Thoracic aorta endothelial cell (primary cell): Measurements from ENCODE around the gene NAB2. TPM values are rescaled to one million over a fixed set of nuclear protein-coding genes. Genes with fewer than 3 reads are reported as not detected.

Experiments used
- total RNA-seq: library from RNA; depleted of rRNA; stranded (reverse); fragments of >200 nt; gene quantifications from 2 replicates; pipeline ENCODE4 v1.2.3, GENCODE V29; 2012

NAB2 gene
- total RNA-seq, result 8.3 and 9.8 TPM in 2 replicates

GRCh38 chr12:57088354-57089270 is at the start of gene NAB2:
TSS of gene NAB2 (plus strand) at chr12:57089114. CDS start at chr12:57089272, 158 bp downstream.

GRCh38 chr12:57049890-57050289 is 39.0 kb upstream of the NAB2 start, which contains the start of gene MYO1A:
TSS of gene MYO1A (minus strand) at chr12:57050129. CDS start at chr12:57048323, 1,806 bp downstream.

GRCh38 chr12:57078519-57079404 is 10.2 kb upstream of the NAB2 start, which contains the start of gene NEMP1:
TSS of gene NEMP1 (minus strand) at chr12:57078791. CDS start at chr12:57078745, 46 bp downstream.

GRCh38 chr12:57111031-57111734 is 22.3 kb downstream of the NAB2 start, which contains the start of gene STAT6:
TSS of gene STAT6 (minus strand) at chr12:57111362. CDS start at chr12:57108278, 3,084 bp downstream.

GRCh38 chr12:57127726-57128518 is 39.0 kb downstream of the NAB2 start, which contains the start of gene LRP1:
TSS of gene LRP1 (plus strand) at chr12:57128483. CDS start at chr12:57128965, 482 bp downstream.

Other genes starting within 250 kb of the NAB2 start
- gene SDR9C7, start 154.7 kb upstream of the NAB2 start, total RNA-seq, result not detected in 2 replicates
- gene RDH16, start 131.5 kb upstream of the NAB2 start, total RNA-seq, result under 0.01 and 0.14 TPM in 2 replicates
- 9.8 and 10.3 TPM in 2 replicates for gene ZBTB39, start 82.6 kb upstream of the NAB2 start, total RNA-seq
- 0.14 TPM in 1 of 2 replicates, not detected in the other for gene TAC3, start 72.6 kb upstream of the NAB2 start, total RNA-seq
- 0.07 TPM in 1 of 2 replicates, not detected in the other for gene MYO1A, start 39.0 kb upstream of the NAB2 start, total RNA-seq
- 18.0 and 25.7 TPM in 2 replicates for gene NEMP1, start 10.3 kb upstream of the NAB2 start, total RNA-seq
- gene STAT6, start 22.2 kb downstream of the NAB2 start, total RNA-seq, result 70.3 and 79.0 TPM in 2 replicates
- gene LRP1, start 39.4 kb downstream of the NAB2 start, total RNA-seq, result 2.9 and 4.8 TPM in 2 replicates
- not detected in 2 replicates for gene LRP1-AS, start 58.5 kb downstream of the NAB2 start, total RNA-seq
- 0.13 and 0.14 TPM in 2 replicates for gene NXPH4, start 127.7 kb downstream of the NAB2 start, total RNA-seq
- gene SHMT2, start 140.6 kb downstream of the NAB2 start, total RNA-seq, result 168 and 252 TPM in 2 replicates
- gene STAC3, start 162.1 kb downstream of the NAB2 start, total RNA-seq, result not detected in 2 replicates